Left ventricle myocardium inferior (tissue), 1 donor: Measurements from ENCODE around the gene CLSTN2. TPM values are rescaled to one million over a fixed set of nuclear protein-coding genes. Genes with fewer than 3 reads are reported as not detected.

Experiments
- DNase-seq: peaks from one replicate; pipeline ENCODE4 v3.0.0-alpha.2; 2020
- H3K27ac ChIP-seq: fragments of 200-600 bp; replicated peaks from 2 replicates; pipeline ENCODE4 v1.8.0; 2021
- H3K27me3 ChIP-seq: fragments of 200-600 bp; 2 replicates; pipeline ENCODE4 v1.8.0; 2021; ENCODE audit warnings: low read depth
- H3K36me3 ChIP-seq: fragments of 200-600 bp; 2 replicates; pipeline ENCODE4 v1.8.0; 2021
- H3K4me1 ChIP-seq: fragments of 200-600 bp; 2 replicates; pipeline ENCODE4 v1.8.0; 2021
- H3K4me3 ChIP-seq: fragments of 200-600 bp; 2 replicates; pipeline ENCODE4 v1.8.0; 2021; ENCODE audit warnings: mild to moderate bottlenecking, moderate library complexity
- H3K9me3 ChIP-seq: fragments of 200-600 bp; replicated peaks from 2 replicates; pipeline ENCODE4 v1.8.0; 2021
- intact Hi-C: fragments of 100-400 bp; cut with micrococcal nuclease; formaldehyde crosslinking; loops from one replicate; pipeline ENCODE4 v1.11.0; 2022
- total RNA-seq: library from RNA; stranded (reverse); fragmentation: NEBNext Ultra II Directional; extraction: Animal tissue kit (Norgen Biotek cat#: 25700); gene quantifications from one replicate; pipeline ENCODE4 v1.2.1, GENCODE V29; 2021
- TF ChIP-seq, protein P1 (sequence below): fragments of 200-600 bp; IDR thresholded peaks from 2 replicates; pipeline ENCODE4 v1.8.0; 2021; ENCODE audit warnings: antibody characterized with exemption, mild to moderate bottlenecking, borderline replicate concordance
- donor health status: DM: no; HTN: yes; CAD: no; lungs with severe emphysema.

CLSTN2 gene
- total RNA-seq, 1 donor from 2014 or later = 7.0 TPM

DNA sequence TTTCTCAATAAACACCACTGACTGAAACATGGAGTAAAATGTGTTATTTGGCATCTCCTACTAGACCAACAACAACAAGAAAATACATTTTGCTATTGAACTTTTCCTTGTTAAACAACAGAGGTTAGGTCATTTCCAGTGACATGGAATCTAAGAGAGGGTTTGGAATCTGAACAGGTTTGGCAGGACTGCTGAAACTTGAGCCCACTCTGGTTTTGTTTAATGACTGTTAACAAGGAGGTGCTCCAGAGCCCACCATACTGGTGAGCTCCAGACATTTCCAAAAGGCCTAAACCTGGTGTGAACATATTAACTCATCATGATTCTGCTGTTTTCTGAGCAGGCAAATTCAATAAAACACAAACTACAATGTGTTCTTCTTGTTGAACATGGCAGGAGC, 412.2 kb downstream of the CLSTN2 start:
- Histone ChIP-seq H3K4me1 (no peaks in the 10 kb centered on the region), H3K27me3 (no peaks in the 10 kb centered on the region), H3K9me3 (peaks cover 7% of the 10 kb centered on the region), H3K4me3 (no peak overlapping the region), H3K27ac (no peak overlapping the region), H3K36me3 (no peaks in the 10 kb centered on the region)
- no peak for DNase-seq
- TF ChIP-seq, protein P1, sequence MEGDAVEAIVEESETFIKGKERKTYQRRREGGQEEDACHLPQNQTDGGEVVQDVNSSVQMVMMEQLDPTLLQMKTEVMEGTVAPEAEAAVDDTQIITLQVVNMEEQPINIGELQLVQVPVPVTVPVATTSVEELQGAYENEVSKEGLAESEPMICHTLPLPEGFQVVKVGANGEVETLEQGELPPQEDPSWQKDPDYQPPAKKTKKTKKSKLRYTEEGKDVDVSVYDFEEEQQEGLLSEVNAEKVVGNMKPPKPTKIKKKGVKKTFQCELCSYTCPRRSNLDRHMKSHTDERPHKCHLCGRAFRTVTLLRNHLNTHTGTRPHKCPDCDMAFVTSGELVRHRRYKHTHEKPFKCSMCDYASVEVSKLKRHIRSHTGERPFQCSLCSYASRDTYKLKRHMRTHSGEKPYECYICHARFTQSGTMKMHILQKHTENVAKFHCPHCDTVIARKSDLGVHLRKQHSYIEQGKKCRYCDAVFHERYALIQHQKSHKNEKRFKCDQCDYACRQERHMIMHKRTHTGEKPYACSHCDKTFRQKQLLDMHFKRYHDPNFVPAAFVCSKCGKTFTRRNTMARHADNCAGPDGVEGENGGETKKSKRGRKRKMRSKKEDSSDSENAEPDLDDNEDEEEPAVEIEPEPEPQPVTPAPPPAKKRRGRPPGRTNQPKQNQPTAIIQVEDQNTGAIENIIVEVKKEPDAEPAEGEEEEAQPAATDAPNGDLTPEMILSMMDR = no peak
- intact Hi-C loops = no loop called here

DNA sequence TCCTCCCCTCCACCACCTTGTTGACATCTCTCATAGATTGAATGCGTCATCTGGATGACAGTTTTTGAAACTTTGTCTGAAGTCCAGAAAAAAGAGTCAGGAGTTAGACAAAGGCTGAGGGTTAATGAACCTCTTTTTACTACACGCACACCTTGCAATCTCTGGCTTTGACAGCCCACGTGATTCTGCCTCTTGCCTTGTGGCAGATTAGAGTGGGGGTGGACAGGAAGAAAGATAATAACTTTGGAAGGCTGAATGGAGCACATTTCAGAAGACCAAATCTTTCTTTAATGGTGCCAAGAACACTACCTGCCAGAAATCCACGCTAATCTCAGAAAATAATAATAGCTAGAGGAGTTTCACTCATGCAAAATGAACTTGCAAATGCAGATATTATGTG, 415.0 kb downstream of the CLSTN2 start:
- intact Hi-C loops = no loop called here

DNA sequence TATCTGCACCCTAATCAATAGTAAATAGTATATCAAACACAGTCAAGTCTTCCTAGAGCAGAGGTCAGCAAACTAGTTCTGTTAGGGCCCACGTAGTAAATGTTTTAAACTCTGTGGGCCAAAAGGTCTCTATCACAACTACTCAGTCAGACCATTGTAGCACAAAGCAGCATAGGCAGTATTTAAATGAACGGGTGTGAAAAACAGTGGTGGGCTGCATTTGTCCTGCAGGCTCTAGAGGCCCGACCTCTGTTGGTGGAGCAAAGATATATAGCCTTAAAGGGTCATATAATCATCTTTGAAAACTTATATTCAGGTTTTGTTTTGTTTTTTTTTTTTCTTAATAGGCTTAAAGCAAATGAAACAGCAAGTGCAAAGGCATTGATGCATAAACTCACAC, 416.5 kb downstream of the CLSTN2 start:
- Histone ChIP-seq H3K4me3 (no peak overlapping the region), H3K27ac (no peak overlapping the region), H3K36me3 (no peaks in the 10 kb centered on the region), H3K9me3 (no peaks in the 10 kb centered on the region), H3K4me1 (no peaks in the 10 kb centered on the region), H3K27me3 (peaks cover 8% of the 10 kb centered on the region)
- TF ChIP-seq, protein P1 = no peak
- DNase-seq = no peak
- intact Hi-C loops = no loop called here

More for the DNA sequence above, 415.0 kb downstream of the CLSTN2 start:
- TF ChIP-seq, protein P1 = no peak
- Histone ChIP-seq H3K4me3 (no peak overlapping the region), H3K4me1 (no peaks in the 10 kb centered on the region), H3K27me3 (peaks cover 4% of the 10 kb centered on the region), H3K27ac (no peak overlapping the region), H3K9me3 (no peaks in the 10 kb centered on the region), H3K36me3 (no peaks in the 10 kb centered on the region)
- DNase-seq = no peak

DNA sequence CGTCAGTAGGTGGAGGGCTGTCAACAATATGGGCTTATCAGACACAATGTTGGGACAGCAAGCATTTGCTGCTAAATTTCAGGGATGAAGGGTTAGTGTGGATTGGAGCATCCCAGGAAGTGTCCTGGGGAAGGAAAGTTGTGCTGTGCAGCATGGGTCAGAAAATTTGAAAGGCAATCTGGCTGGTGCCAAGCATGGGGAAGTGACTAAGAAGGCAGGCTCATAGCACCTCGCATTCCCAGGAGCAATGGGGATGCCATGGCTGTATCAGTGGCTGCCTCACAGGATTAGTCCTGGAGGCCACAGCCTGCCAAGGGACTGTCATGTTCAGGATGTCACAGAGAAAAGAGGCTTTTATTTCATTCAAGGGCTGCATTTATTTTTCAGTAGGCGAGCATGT, 420.5 kb downstream of the CLSTN2 start:
- Histone ChIP-seq H3K27ac (no peak overlapping the region), H3K27me3 (peaks cover 8% of the 10 kb centered on the region), H3K4me3 (no peak overlapping the region), H3K9me3 (no peaks in the 10 kb centered on the region), H3K36me3 (no peaks in the 10 kb centered on the region), H3K4me1 (no peaks in the 10 kb centered on the region)
- DNase-seq = no peak
- intact Hi-C loops = no loop called here
- TF ChIP-seq, protein P1 = no peak

DNA sequence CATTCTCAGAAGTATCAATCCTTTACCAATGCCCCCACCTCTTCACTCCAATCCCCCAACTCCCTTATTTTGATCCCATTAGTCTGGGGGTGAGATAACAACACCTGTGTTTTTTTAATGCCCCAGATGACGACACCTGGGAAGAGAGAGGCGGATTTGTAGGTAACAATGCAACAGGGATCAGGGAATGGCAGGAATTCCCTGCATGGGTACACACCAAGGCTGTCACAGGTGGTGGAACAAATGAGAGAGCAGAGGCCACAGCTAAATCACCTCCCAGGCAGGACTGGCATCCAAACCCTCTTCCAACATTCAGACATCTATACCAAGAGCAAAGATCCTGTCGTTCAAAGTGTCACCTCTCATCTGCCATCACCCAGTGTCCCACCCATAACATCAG, 423.7 kb downstream of the CLSTN2 start:
- no peak overlapping the region for H3K4me3 ChIP-seq
- peaks cover 7% of the 10 kb centered on the region for H3K27me3 ChIP-seq
- no peak overlapping the region for H3K27ac ChIP-seq
- intact Hi-C loops = no loop called here
- H3K36me3 ChIP-seq = no peaks in the 10 kb centered on the region
- no peaks in the 10 kb centered on the region for H3K9me3 ChIP-seq
- DNase-seq = no peak
- H3K4me1 ChIP-seq = no peaks in the 10 kb centered on the region
- TF ChIP-seq, protein P1 = no peak
